GM18951 (cell line): Measurements from ENCODE around the gene PIGZ.
A peak's percentile ranks its signal among the peaks of the same experiment; 100 is the strongest.

ENCODE experiments used
- POLR2A ChIP-seq: IDR thresholded peaks from 4 replicates; pipeline ENCODE4 v1.6.1; 2011; ENCODE audit warnings: mild to moderate bottlenecking; ENCODE audit not compliant: insufficient read length, insufficient read depth; ENCODE audit errors: extremely low read depth
- in situ Hi-C: fragments of 300-500 bp; cut with MboI; formaldehyde crosslinking; loops from one replicate; pipeline ENCODE4 v1.12.0; 2022; ENCODE audit warnings: low sequenced_read_pairs, mixed read lengths, inconsistent platforms; ENCODE audit not compliant: unreplicated experiment

Gene PIGZ

DNA sequence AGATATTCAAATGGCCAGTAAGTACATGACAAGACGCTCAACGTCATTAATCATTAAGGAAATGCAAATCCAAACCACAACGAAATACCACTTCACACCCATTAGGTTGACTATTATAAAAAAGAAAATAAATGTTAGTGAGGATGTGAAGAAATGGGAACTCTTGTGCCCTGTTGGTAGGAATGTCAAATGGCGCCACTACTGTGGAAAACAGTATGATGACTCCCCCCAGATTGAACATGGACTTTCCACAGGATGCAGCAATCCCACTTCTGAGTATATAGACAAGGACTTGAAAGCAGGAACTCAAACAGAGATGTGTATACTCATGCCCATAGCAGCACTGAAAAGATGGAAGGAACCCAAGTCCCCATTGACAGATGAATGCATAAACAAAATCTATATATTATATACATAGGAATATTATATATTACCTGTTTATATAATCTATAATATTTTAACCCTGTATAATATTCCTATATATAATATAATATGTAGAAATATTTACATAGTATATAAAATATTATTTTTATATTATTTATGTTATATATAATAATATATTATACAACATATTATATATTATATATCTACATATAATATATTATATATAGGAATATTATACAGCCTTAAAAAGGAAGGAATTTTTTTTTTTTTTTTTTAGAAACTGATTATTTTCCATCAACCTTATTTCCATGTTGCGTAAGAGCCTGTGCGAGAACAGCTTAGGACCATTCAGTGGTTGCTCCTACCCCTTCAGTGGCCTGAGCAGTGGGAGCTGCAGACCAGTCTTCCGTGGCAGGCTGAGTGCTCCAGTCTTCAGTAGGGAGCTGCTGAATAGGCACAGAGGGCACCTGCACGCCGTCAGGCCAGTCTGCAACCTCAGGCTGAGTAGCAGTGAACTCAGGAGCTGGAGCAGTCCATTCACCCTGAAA lies 17.6 kb upstream of the PIGZ start:
- no peak for TF ChIP-seq POLR2A
- in situ Hi-C loops = loop anchor here (25.0 kb wide), 2 partner anchors 201 to 526 kb away; no protein-coding TSS in a partner anchor

DNA sequence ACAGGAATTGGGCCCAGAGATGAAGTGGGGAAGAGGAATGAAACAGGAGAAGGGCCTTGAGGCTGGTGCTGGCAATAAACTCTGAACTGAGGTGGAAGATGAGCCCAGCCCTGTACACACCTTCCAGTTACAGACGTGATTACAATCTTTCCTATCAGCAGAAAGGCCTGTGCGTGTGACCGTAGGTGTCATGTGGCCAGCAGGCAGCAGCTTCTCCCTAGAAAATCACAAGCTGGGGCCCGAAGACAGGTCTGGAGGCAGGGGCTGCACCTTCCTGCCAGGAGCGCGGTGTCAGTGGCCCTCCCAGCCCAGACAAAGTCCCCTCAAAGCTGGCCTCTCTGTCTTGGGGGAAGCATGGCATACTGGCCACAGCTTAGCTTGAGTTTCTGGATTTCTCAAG lies 16.7 kb upstream of the PIGZ start:
- in situ Hi-C loops = loop anchor here (25.0 kb wide), 2 partner anchors 202 to 527 kb away; no protein-coding TSS in a partner anchor
- TF ChIP-seq POLR2A = no peak

DNA sequence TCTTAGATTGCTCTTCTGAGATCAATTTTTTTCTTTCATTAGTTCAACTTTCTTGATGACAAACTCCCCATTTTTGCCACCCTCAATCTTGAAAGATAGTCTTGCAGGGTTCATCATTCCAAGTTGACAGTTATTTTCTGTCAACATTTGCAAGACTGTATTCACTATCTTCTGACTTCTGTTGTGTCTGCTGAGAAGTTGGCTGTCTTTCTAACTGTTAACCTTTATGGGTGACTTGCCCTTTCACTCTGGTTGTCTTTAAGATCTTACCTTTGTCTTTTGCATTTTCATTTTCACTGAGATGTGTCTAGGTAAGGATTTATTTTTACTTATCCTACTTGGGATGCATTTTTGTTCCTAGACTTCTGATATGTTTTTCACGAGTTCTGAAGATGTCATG lies 14.6 kb upstream of the PIGZ start:
- TF ChIP-seq POLR2A = no peak
- in situ Hi-C loops = loop anchor here (25.0 kb wide), 2 partner anchors 204 to 529 kb away; no protein-coding TSS in a partner anchor

DNA sequence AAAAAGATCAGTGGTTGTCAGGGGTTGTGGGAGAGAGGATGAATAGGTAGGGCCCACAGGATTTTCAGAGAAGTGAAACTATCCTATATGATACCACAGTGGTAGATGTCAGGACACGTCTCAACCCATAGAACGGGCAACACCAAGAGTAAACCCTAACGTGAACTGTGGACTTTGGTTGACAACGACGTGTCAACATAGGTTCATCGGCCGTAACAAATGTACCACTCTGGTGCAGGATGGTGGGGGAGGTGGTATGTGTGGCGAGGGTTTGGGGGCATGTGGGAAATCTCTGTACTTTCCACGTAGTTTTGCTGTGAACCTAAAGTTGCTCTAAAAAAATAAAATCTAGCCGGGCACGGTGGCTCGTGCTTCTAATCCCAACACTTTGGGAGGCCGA lies 13.0 kb upstream of the PIGZ start:
- in situ Hi-C loops = loop anchor here (25.0 kb wide), 2 partner anchors 206 to 531 kb away; no protein-coding TSS in a partner anchor
- TF ChIP-seq POLR2A = no peak

DNA sequence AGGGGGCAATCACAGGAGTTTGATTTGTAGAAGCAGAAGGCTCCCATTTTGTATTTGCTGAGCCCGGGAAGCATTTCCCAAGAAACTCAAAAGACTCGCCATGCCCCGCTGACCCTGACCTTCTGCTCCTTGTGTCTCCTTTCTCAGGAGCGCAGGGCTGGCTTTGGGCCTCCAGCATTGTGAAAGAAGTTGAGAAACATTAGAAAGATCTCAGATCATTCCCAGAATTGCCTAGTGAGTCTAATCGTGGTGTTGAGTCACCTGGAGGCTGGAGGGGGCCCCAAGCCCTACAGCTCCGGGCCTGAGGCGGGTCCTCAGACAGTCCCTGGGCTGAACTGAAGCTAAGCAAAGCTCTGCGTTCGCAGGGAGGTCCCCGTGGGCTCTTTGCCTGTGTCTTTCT lies 10.9 kb upstream of the PIGZ start:
- in situ Hi-C loops = loop anchor here (25.0 kb wide), 2 partner anchors 208 to 533 kb away; no protein-coding TSS in a partner anchor
- no peak for TF ChIP-seq POLR2A

DNA sequence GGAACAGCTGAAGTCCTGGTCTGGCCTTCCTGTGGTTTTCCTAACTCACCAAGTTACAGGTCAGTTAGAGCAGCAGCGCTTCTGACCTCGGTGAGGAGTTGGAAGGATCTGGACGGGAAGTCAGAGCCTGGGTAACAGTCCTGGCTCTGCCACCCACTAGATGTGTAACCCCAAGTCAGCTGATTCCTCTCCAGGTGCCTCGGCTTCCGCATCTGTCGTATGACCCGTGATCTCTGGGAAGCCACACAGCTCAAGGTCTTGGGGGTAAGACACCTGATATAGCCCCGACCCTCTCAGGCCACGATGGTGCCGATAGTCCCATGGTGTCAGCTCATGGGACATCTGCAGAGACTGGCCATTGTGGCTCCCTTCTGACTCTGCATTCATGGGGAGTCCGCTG lies 8.3 kb upstream of the PIGZ start:
- TF ChIP-seq POLR2A = no peak
- in situ Hi-C loops = loop anchor here (25.0 kb wide), 2 partner anchors 210 to 535 kb away; no protein-coding TSS in a partner anchor

DNA sequence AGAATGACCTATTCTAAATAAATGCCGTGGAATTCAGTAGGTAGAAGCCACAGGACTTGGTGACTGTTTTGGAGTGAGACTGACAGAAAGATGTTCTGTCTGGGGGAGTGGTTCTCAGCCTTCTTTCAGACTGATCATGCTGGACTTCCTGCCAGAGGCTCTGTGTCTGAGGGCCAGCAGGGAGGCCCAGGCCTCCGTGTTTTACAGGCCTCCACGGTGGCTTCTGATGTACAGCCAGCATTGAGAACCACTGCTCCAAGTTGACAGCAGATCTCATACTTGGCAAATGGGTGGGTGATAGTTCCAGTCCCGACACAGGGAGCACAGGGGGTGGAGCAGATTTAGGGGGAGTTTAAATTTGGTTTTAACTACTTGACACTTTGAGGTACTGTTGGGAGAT lies 6.7 kb upstream of the PIGZ start:
- in situ Hi-C loops = loop anchor here (25.0 kb wide), 2 partner anchors 212 to 537 kb away; no protein-coding TSS in a partner anchor
- TF ChIP-seq POLR2A = no peak

DNA sequence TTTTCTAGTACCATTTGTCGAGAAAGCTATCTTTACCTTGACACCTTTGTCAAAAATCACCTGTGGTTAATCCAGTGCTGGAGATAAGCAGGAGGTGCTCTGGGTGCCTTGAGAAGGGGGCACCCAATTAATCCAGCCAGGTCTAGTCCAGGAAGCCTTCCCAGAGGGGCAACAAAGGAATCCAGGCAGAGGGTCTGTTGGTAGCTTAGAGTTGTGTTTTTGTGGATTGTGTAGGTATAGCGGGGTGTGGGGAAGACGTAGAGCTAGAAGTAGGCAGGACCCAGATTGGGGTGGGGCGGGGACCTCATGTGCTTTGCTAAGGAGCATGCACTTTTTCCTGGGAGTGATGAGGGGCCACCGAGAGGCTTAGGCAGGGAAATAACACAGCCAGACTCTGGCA lies 6.0 kb upstream of the PIGZ start:
- no peak for TF ChIP-seq POLR2A
- in situ Hi-C loops = loop anchor here (25.0 kb wide), 3 partner anchors 213 to 538 kb away; no protein-coding TSS in a partner anchor

DNA sequence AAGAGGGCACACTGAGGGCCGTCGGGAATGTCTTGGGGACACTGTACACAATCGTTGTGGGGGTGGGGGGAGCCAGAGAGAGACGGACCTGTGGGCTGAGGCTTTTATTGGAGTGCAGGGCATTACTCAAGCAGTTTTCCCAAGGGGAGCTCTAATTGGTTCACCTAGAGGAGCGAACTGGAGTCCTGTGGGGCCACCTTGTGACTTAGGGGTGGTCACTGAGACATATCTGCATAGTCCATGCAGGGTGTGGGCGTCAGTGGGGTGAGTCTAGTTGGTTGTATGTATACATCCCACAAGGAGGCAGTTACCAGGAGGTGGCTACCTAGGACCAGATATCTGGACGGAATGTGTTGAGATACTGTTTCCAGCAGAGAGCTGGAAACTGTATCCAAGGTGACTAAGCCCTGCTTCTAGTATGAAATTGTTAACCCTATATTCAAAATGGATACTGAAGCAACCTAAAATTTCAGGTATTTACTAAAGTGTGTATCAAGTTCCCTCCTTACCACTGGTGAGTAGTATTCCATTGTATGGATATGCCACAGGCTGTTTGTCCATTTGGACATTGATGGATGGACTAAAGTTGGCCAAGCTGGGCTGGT lies 2.6 kb upstream of the PIGZ start:
- in situ Hi-C loops = loop anchor here (25.0 kb wide), 1 partner anchor 359 kb away; no protein-coding TSS in a partner anchor

DNA sequence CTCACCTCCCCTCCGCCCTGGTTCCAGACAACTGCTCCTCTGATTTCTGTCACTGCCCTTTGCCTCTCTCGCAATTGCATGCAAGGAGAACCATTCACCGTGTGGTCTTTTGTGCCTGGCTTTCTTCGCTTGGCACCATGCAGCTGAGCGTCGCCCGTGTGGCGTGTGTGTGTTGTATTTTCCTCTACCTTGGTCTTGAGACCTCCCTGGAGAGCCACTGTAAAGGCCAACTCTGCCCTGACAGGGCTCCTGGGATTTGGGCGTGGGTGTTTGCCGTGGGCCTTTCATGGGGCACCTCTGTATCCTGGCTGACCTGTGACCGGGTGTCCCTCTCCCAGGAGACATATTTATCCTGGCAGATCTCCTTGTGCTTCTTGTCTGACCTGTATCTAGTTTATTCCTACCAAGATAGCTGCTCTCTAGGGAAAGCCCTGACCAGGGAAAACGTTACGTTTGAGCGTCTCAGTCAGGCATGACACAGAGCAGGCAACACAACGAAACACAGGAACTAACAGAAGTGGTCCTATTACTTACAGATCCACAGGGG lies 2.0 kb upstream of the PIGZ start:
- TF ChIP-seq POLR2A = no peak
- in situ Hi-C loops = loop anchor here (25.0 kb wide), 1 partner anchor 358 kb away; no protein-coding TSS in a partner anchor

More for the DNA sequence above, 2.6 kb upstream of the PIGZ start:
- TF ChIP-seq POLR2A = no peak

DNA sequence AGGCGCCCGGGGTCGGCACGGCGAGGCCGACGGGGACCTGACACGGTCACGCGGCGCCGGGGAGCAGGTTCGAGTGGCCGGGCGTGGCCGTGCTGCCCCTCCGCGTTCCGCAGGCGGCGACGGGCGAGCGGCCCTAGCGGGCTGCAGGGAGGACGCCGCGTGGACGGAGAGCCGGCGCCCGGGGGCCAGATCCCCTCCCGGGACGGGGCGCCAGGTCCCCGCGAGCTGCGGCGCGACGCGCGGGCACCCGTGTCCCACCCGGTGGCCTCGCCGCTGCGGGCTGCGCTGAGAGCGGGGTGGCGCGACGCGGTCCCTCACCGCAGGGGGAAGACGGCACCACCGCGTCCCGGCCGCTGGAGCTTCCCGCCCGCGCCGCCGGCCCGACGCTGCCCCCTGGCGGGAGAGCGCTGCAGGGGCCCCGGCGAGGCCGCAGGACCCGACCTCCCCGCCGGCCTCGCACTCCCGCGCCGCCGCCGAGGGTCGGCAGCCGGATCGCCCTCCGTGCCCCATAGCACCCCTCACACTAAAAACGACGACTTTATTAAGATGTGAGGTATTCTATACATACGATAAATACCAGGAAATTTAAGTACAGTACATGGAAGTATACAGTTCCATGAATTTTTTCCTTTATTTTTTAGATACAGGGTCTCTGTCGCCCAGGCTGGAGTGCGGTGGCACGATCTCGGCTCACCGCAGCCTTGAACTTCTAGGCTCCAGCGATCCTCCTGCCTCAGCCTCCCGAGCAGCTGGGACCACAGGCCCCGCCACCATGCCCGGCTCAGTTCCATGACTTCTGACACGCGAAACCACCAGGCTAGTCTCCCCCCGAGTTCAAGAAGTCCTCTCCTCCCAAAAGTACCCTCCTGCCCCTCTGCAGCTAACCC lies 1.3 kb upstream of the PIGZ start:
- in situ Hi-C loops = loop anchor here (25.0 kb wide), 1 partner anchor 358 kb away; no protein-coding TSS in a partner anchor
- TF ChIP-seq POLR2A = peak; percentile 35

DNA sequence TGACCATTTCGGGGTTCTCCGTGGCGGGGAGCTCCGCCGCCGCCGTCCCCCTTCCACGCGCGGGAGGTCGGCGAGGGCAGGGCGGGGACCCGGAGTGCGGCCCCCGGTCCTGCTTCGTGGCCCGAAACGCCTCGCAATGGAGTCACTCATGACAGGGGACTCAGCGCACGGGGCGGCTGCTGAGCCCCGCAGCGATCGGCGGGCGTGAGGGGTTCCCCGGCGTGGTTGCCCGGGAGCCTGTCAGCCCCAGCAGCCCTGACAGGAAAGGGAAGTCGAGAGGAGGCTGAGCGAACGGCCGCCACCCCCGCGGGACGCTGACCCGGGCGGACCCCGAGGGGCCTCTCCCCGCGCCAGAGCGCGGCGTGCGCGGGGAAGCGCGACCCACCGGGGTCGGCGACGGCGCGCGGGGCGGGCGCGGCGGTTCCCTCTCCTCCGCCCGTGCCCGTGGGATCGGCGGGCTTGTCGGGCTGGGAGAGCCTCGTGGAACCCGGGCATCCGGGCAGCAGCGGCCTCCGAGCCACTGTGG lies 564 bp upstream of the PIGZ start:
- in situ Hi-C loops = loop anchor here (25.0 kb wide), 1 partner anchor 357 kb away; no protein-coding TSS in a partner anchor
- no peak for TF ChIP-seq POLR2A
